MCF 10A (cell line): ENCODE measurements around the gene RALB. TPM values are rescaled to one million over a fixed set of nuclear protein-coding genes. Genes with fewer than 3 reads are reported as not detected.

ENCODE experiments used
- BruUV-seq: library from RNA; stranded (reverse); fragments of 400-500 nt; replicated peaks from 2 replicates; lab custom pipeline; 2021; lab: Mats Ljungman, UMichigan
- CTCF ChIA-PET: fragments of 300-600 bp; sonication (Branson Sonifier 250); formaldehyde crosslinking; extraction: SDS; loops from one replicate; lab custom pipeline; 2021; ENCODE audit warnings: antibody characterized with exemption, inconsistent platforms; lab: Yijun Ruan, JAX
- POLR2A ChIA-PET: fragments of 300-600, 350-650 bp; sonication (Branson Sonifier 250); formaldehyde crosslinking; extraction: SDS; loops from one replicate; lab custom pipeline; 2020; ENCODE audit warnings: antibody characterized with exemption, inconsistent platforms; lab: Yijun Ruan, JAX
- DNase-seq: peaks from one replicate; pipeline ENCODE4 v3.0.0-alpha.2; 2018; ENCODE audit not compliant: unreplicated experiment
- H3K27ac Mint-ChIP-seq: one replicate; pipeline ENCODE4 v1.8.0; 2022; ENCODE audit warnings: mild to moderate bottlenecking, low read depth, mixed read lengths; ENCODE audit not compliant: unreplicated experiment
- H3K27me3 Mint-ChIP-seq: one replicate; pipeline ENCODE4 v1.8.0; 2022; ENCODE audit warnings: mixed read lengths; ENCODE audit not compliant: insufficient read depth, unreplicated experiment
- H3K36me3 Mint-ChIP-seq: one replicate; pipeline ENCODE4 v1.8.0; 2022; ENCODE audit warnings: mild to moderate bottlenecking, moderate library complexity, mixed read lengths; ENCODE audit not compliant: insufficient read depth, unreplicated experiment
- H3K4me1 Mint-ChIP-seq: one replicate; pipeline ENCODE4 v1.8.0; 2022; ENCODE audit warnings: mixed read lengths; ENCODE audit not compliant: insufficient read depth, unreplicated experiment
- H3K4me3 Mint-ChIP-seq: one replicate; pipeline ENCODE4 v1.8.0; 2022; ENCODE audit warnings: mild to moderate bottlenecking, moderate library complexity, mixed read lengths; ENCODE audit not compliant: unreplicated experiment
- H3K9me3 Mint-ChIP-seq: one replicate; pipeline ENCODE4 v1.8.0; 2022; ENCODE audit warnings: mixed read lengths; ENCODE audit not compliant: unreplicated experiment
- CTCF ChIP-seq: fragments of 200-600 bp; IDR thresholded peaks from one replicate; pipeline ENCODE4 v1.8.0; 2022; ENCODE audit warnings: antibody characterized with exemption, mild to moderate bottlenecking; ENCODE audit not compliant: unreplicated experiment
- intact Hi-C: fragments of 100-400 bp; cut with micrococcal nuclease; formaldehyde crosslinking; loops from 2 replicates; pipeline ENCODE4 v1.14.1; 2022
- total RNA-seq: library from RNA; stranded (reverse); gene quantifications from 2 replicates; pipeline ENCODE4 v1.2.3, GENCODE V29; 2022

The RALB gene
- total RNA-seq, 1 experiment from 2014 or later, result 37.4 TPM

DNA sequence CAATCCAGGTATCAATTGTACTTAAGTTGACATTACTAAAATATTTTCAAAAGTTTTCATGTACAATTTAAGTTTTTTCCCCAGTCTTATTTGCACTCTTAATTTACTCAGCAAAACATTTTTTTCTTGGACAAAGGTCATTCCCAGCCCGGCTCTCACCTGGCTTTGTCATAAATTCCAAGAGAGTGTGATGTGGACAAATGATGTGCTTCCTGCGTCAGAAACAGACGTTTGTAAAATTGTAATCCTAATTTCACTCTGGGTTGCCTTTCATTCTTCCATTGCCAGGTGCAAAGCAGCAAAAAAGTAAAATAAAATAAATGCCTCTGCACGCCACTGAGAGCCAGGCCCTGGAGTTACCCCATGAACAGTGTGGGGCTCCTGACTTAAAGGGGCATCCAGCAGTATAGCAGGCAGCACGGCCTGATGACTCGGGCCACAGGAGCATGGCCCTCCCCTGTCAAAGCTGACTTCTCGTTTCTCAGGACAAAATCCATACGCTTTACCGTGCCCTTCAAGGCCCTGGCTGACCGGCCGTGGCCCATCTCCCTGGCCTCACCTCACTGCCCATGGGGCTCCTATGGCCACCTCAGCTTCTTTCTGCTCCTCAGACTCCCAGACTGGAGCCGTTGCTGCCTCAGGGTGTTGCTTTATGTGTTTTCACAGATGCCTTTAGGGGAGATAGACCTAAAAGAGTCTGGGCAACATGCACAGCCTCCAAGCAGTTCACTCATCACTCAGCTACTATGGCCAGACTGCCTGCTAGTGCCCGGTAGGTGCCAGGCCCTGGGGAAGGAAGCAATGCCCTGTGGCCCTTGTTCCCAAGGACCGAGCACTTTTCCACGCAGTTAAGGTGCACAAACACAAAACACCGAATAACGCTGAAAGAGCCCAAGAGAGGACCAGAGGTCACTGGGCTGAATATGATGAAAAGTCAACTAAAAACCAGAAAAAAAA lies 21.9 kb upstream of the RALB start:
- POLR2A ChIA-PET, result no interaction called here

DNA sequence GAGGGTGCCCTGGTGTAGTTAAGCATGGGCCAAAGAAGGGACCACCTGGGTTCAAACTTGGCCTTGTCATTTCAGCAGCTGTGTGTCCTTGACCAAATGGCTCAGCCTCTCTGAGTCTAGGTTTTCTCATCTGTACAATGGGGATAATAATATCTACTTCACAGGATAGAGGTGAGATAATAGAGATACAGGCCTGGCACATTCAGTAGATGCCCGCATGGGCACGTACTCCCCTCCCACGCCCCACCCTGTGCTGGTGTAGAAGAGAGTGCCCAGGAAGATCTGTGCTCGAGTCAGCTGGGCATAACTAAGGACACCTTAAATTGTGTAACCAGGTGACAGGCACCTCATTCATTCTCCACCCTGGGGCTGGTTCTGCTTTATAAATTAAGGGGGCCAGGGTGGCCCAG lies 21.1 kb upstream of the RALB start:
- DNase-seq, result no peak
- intact Hi-C loops, result loop anchor here (10.0 kb wide), 1 partner anchor 843 kb away; no protein-coding TSS in a partner anchor
- BruUV-seq, result no TSS peak
- ChIA-PET CTCF (interaction anchor here (0.6 to 1.3 kb wide), 7 partner anchors 9 to 1088 kb away, joined by 3 to 5 read pairs (median 4); no protein-coding TSS in a partner anchor), POLR2A (interaction anchor here (0.6 kb wide), 1 partner anchor 485 kb away, joined by 3 read pairs; no protein-coding TSS in a partner anchor)
- Mint-ChIP-seq H3K4me3 (peak overlapping the region; percentile 67), H3K27ac (no peak overlapping the region), H3K4me1 (no peaks in the 10 kb centered on the region), H3K9me3 (no peaks in the 10 kb centered on the region), H3K36me3 (no peaks in the 10 kb centered on the region), H3K27me3 (no peaks in the 10 kb centered on the region)
- TF ChIP-seq CTCF, result no peak

More for the DNA sequence above, 21.9 kb upstream of the RALB start:
- Mint-ChIP-seq H3K4me3 (no peak overlapping the region), H3K9me3 (no peaks in the 10 kb centered on the region), H3K4me1 (no peaks in the 10 kb centered on the region), H3K27ac (no peak overlapping the region), H3K27me3 (no peaks in the 10 kb centered on the region), H3K36me3 (no peaks in the 10 kb centered on the region)
- CTCF ChIA-PET, result interaction anchor here (0.6 to 4.2 kb wide), 7 partner anchors 10 to 1088 kb away, joined by 3 to 22 read pairs (median 4); no protein-coding TSS in a partner anchor
- TF ChIP-seq CTCF, result no peak
- BruUV-seq, result no TSS peak
- no peak for DNase-seq
- intact Hi-C loops, result loop anchor here (10.0 kb wide), 1 partner anchor 844 kb away; no protein-coding TSS in a partner anchor

DNA sequence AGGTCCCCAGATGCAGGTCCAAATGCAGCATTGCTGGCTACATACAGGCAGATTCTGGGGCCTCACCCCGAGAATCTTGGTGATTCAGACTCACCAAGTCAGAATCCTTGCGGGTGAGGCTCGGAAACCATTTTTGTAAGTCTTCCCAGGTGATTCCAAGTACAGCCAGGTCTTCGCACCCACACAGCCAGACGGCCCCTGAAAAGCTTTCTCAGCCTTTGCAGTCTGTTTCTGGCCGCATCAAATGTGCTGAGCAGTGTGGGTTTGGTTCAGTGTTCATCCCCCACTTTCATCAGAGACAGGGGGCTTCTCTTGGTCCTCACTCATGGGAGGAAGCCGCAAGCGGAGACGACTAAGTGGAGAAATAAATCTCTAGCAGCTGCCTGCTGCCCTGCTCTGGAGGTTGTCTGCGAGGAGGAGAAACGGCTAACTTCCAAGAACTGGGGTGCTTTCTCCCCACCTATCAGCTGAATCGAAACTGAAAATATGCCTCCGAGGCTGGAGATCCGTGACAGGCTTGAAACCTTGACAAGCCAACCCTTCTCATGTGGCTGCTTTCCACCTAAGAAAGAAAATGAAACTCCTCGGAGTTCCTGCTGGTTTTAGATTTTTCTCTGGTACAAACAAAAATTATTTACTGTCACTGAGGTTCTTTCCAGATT lies 20.5 kb upstream of the RALB start:
- no peak for DNase-seq
- H3K27ac Mint-ChIP-seq, result no peak overlapping the region
- no TSS peak for BruUV-seq
- intact Hi-C loops, result loop anchor here (10.0 kb wide), 1 partner anchor 843 kb away; no protein-coding TSS in a partner anchor
- peak overlapping the region; percentile 67 for H3K4me3 Mint-ChIP-seq
- TF ChIP-seq CTCF, result no peak
- ChIA-PET POLR2A (interaction anchor here (0.6 to 1.3 kb wide), 4 partner anchors 11 to 486 kb away, joined by 3 to 9 read pairs (median 4); no protein-coding TSS in a partner anchor), CTCF (interaction anchor here (0.5 to 1.3 kb wide), 9 partner anchors 8 to 1087 kb away, joined by 3 to 5 read pairs (median 4); no protein-coding TSS in a partner anchor)
- H3K4me1 Mint-ChIP-seq, result no peaks in the 10 kb centered on the region
- H3K9me3 Mint-ChIP-seq, result no peaks in the 10 kb centered on the region
- no peaks in the 10 kb centered on the region for H3K36me3 Mint-ChIP-seq
- H3K27me3 Mint-ChIP-seq, result no peaks in the 10 kb centered on the region
